ENCODE measurements around the gene TMEM214.

Gene TMEM214

GRCh38 chr2:27085673-27086089 lies 52.9 kb downstream of the TMEM214 start:
- Mint-ChIP-seq H3K9me3 (no peaks in the 10 kb centered on the region), H3K36me3 (ENCODE audit: low read depth) (no peaks in the 10 kb centered on the region), H3K27ac (peak overlapping the region; percentile 76), H3K4me1 (ENCODE audit: low read depth) (peaks cover 40% of the 10 kb centered on the region), H3K4me3 (peak overlapping the region; percentile 66), H3K27me3 (ENCODE audit: low read depth) (no peaks in the 10 kb centered on the region)

- H3K4me3 Mint-ChIP-seq, result peak overlapping the region; percentile 88
- H3K27ac Mint-ChIP-seq, result peak overlapping the region; percentile 86
- peaks cover 34% of the 10 kb centered on the region for H3K4me1 Mint-ChIP-seq (ENCODE audit: low read depth)
- no peaks in the 10 kb centered on the region for H3K27me3 Mint-ChIP-seq (ENCODE audit: low read depth)
- no peaks in the 10 kb centered on the region for H3K36me3 Mint-ChIP-seq (ENCODE audit: low read depth)
- H3K9me3 Mint-ChIP-seq, result no peaks in the 10 kb centered on the region
Observed at GRCh38 chr2:27086090-27086723, 53.4 kb downstream of the TMEM214 start.

GRCh38 chr2:27086724-27087593 lies 54.2 kb downstream of the TMEM214 start, which contains the start of gene KHK:
TSS of gene KHK (plus strand) at chr2:27086772. CDS start at chr2:27087260, 488 bp downstream.
- H3K9me3 Mint-ChIP-seq, result no peaks in the 10 kb centered on the region
- peak within 1 kb of the TSS; percentile 86 for H3K27ac Mint-ChIP-seq
- no peaks in the 10 kb centered on the region for H3K36me3 Mint-ChIP-seq (ENCODE audit: low read depth)
- H3K4me1 Mint-ChIP-seq (ENCODE audit: low read depth), result peaks cover 29% of the 10 kb centered on the region
- peak within 1 kb of the TSS; percentile 88 for H3K4me3 Mint-ChIP-seq
- no peaks in the 10 kb centered on the region for H3K27me3 Mint-ChIP-seq (ENCODE audit: low read depth)

GRCh38 chr2:27087823-27088410 lies 55.2 kb downstream of the TMEM214 start:
- Mint-ChIP-seq H3K36me3 (ENCODE audit: low read depth) (peaks cover 2% of the 10 kb centered on the region), H3K4me3 (peak overlapping the region; percentile 88), H3K9me3 (no peaks in the 10 kb centered on the region), H3K27ac (peak overlapping the region; percentile 45), H3K27me3 (ENCODE audit: low read depth) (no peaks in the 10 kb centered on the region), H3K4me1 (ENCODE audit: low read depth) (peaks cover 29% of the 10 kb centered on the region)

- Mint-ChIP-seq H3K27ac (no peak overlapping the region), H3K9me3 (no peaks in the 10 kb centered on the region), H3K4me1 (ENCODE audit: low read depth) (peaks cover 27% of the 10 kb centered on the region), H3K36me3 (ENCODE audit: low read depth) (peaks cover 2% of the 10 kb centered on the region), H3K27me3 (ENCODE audit: low read depth) (no peaks in the 10 kb centered on the region), H3K4me3 (no peak overlapping the region)
Observed at GRCh38 chr2:27088634-27089033, 55.9 kb downstream of the TMEM214 start.

- Mint-ChIP-seq H3K36me3 (ENCODE audit: low read depth) (peaks cover 2% of the 10 kb centered on the region), H3K27ac (no peak overlapping the region), H3K4me3 (no peak overlapping the region), H3K4me1 (ENCODE audit: low read depth) (peaks cover 23% of the 10 kb centered on the region), H3K27me3 (ENCODE audit: low read depth) (no peaks in the 10 kb centered on the region), H3K9me3 (no peaks in the 10 kb centered on the region)
Observed at GRCh38 chr2:27089111-27089954, 56.6 kb downstream of the TMEM214 start.
